EH (cell line): ENCODE measurements around the gene URM1.
"Not testable (repeated sequence)": the region's sequence is repeated elsewhere in the genome, so short reads cannot be mapped to it uniquely, and the experiment has no call there.

Experiments
- DNase-seq: peaks from one replicate; pipeline ENCODE4 v3.0.0-alpha.2; 2015; ENCODE audit warnings: low read depth

Gene URM1

GRCh38 chr9:128409450-128409849 lies 38.3 kb downstream of the URM1 start:
- DNase-seq: no peak

- peak; percentile 41 for DNase-seq
Measured at GRCh38 chr9:128409978-128410377, 38.8 kb downstream of the URM1 start.

- no peak for DNase-seq
Measured at GRCh38 chr9:128411364-128412119, 40.4 kb downstream of the URM1 start.

- peak; percentile 57 for DNase-seq
Measured at GRCh38 chr9:128412120-128412790, 41.1 kb downstream of the URM1 start.

GRCh38 chr9:128413728-128414127 lies 42.6 kb downstream of the URM1 start:
- DNase-seq: not testable (repeated sequence)

GRCh38 chr9:128414461-128414860 lies 43.3 kb downstream of the URM1 start:
- no peak for DNase-seq

- no peak for DNase-seq
Measured at GRCh38 chr9:128415281-128415680, 44.1 kb downstream of the URM1 start.

GRCh38 chr9:128416014-128416413 lies 44.8 kb downstream of the URM1 start:
- DNase-seq: no peak

GRCh38 chr9:128416432-128417019 lies 45.4 kb downstream of the URM1 start:
- DNase-seq: no peak

GRCh38 chr9:128419061-128419925 lies 48.1 kb downstream of the URM1 start:
- DNase-seq: peak; percentile 68

GRCh38 chr9:128420060-128420650 lies 49.0 kb downstream of the URM1 start:
- peak; percentile 75 for DNase-seq

- peak; percentile 69 for DNase-seq
Measured at GRCh38 chr9:128420651-128421481, 49.7 kb downstream of the URM1 start, which contains the start of gene CERCAM. Gene CERCAM (plus strand): TSS chr9:128420857. CDS start chr9:128420878, 21 bp downstream.

GRCh38 chr9:128421482-128421996 lies 50.4 kb downstream of the URM1 start:
- peak; percentile 70 for DNase-seq

GRCh38 chr9:128422022-128422782 lies 51.0 kb downstream of the URM1 start:
- not testable (repeated sequence) for DNase-seq

GRCh38 chr9:128422783-128423150 lies 51.6 kb downstream of the URM1 start:
- no peak for DNase-seq

GRCh38 chr9:128423356-128423755 lies 52.2 kb downstream of the URM1 start:
- DNase-seq: peak; percentile 43

GRCh38 chr9:128424268-128424780 lies 53.1 kb downstream of the URM1 start:
- no peak for DNase-seq

GRCh38 chr9:128428644-128429512 lies 57.7 kb downstream of the URM1 start:
- DNase-seq: no peak
